ENCODE data around the gene LENEP.

LENEP gene

DNA sequence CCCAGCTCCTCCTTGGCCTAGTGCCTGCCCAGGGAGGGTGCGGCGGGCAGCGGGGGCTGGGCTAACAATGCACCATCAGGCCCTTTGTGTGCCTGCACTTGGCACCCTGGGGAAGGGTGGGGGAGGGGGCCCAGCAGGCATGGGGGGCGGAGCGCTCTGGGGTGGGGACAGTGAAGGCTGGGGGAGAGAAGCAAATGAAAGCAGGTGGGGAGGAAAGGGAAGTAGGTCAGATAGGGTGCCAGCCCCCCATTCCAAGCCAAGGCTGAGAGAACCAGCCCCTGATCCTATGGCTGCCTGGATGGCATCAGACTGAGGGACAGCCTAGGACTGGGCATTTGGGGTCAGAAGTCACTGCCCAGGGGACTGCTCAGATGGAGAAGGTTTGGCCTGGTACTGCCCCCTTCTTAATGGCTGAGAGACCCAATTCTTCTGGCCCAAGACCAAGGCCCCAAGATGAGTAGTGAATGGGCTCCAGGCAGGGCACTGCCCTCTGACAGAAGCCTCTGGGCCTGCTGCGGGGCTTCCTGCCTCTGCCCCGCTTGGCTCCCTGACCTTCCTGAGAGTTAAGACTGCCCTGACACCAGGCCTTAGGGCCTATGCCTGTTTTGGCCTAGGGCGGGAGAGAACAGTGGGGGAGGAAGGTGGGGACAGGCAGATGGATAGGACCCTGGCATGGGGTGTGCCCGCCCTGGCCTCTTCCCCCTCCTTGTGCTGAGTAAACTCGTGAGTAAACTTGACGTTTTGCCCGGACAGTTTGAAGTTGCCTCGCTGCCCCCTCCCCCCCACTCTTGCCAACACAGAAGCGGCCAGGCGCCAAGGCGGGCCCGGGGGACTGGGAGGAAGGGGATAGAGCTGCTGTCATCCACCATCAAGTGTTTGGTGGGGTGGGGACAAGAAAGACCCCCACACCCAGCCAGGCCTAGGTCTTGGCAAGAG is 12.0 kb downstream of the LENEP start:
- H3K4me3 ChIP-seq (ENCODE audit: low read length) = peak overlapping the region; percentile 90
- TF ChIP-seq, protein P1, sequence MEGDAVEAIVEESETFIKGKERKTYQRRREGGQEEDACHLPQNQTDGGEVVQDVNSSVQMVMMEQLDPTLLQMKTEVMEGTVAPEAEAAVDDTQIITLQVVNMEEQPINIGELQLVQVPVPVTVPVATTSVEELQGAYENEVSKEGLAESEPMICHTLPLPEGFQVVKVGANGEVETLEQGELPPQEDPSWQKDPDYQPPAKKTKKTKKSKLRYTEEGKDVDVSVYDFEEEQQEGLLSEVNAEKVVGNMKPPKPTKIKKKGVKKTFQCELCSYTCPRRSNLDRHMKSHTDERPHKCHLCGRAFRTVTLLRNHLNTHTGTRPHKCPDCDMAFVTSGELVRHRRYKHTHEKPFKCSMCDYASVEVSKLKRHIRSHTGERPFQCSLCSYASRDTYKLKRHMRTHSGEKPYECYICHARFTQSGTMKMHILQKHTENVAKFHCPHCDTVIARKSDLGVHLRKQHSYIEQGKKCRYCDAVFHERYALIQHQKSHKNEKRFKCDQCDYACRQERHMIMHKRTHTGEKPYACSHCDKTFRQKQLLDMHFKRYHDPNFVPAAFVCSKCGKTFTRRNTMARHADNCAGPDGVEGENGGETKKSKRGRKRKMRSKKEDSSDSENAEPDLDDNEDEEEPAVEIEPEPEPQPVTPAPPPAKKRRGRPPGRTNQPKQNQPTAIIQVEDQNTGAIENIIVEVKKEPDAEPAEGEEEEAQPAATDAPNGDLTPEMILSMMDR (conservative IDR thresholded peaks at IDR 0.05; ENCODE audit: low read depth, low read length) = no peak
- DNase-seq (ENCODE audit: low read depth) = no peak

GRCh38 chr1:155006601-155007101 is 13.3 kb downstream of the LENEP start:
- TF ChIP-seq, protein P1 (conservative IDR thresholded peaks at IDR 0.05; ENCODE audit: low read depth, low read length) = no peak
- DNase-seq (ENCODE audit: low read depth) = no peak
- no peak overlapping the region for H3K4me3 ChIP-seq (ENCODE audit: low read length)

DNA sequence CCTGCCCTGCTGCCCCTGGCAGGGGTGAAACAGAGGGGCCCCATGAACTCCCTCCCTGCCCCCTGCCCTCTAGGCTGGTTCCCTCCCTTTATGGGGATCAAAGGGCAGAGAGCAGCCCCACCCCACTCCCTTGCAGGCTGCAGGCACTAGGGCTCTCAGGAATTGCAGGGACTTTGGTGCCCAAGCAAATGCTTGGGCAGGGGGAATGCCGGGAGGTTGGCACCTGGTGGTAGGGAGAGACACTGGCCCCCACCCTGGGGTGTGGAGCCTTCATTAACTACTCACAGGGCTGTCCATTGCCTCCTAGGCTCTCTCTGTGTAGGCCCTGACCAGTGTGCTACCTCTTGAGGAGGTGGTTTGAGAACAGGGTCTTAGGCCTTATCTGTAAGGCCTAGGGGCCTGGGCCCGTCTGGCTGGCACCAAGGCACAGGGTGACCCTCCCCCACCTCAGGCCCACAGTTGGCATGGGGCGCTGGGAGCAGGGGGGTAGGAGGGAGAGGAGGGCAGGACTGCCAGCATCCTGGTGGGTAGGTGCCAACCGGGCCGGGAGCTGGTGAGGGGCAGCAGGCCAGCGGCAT is 14.0 kb downstream of the LENEP start:
- TF ChIP-seq, protein P1 (conservative IDR thresholded peaks at IDR 0.05; ENCODE audit: low read depth, low read length) = no peak
- no peak for DNase-seq (ENCODE audit: low read depth)
- H3K4me3 ChIP-seq (ENCODE audit: low read length) = no peak overlapping the region

GRCh38 chr1:155008015-155008941 is 14.9 kb downstream of the LENEP start:
- TF ChIP-seq, protein P1 (conservative IDR thresholded peaks at IDR 0.05; ENCODE audit: low read depth, low read length) = no peak
- DNase-seq (ENCODE audit: low read depth) = no peak
- no peak overlapping the region for H3K4me3 ChIP-seq (ENCODE audit: low read length)

- H3K4me3 ChIP-seq (ENCODE audit: low read length) = no peak overlapping the region
- no peak for DNase-seq (ENCODE audit: low read depth)
- TF ChIP-seq, protein P1 (conservative IDR thresholded peaks at IDR 0.05; ENCODE audit: low read depth, low read length) = no peak
Measured at GRCh38 chr1:155009221-155009711, 15.9 kb downstream of the LENEP start.

- no peak for DNase-seq (ENCODE audit: low read depth)
- no peak overlapping the region for H3K4me3 ChIP-seq (ENCODE audit: low read length)
- TF ChIP-seq, protein P1 (conservative IDR thresholded peaks at IDR 0.05; ENCODE audit: low read depth, low read length) = no peak
Measured at GRCh38 chr1:155009742-155010141, 16.4 kb downstream of the LENEP start.

Data from retinal pigment epithelial cell (primary cell).